AG04449 (cell line): ENCODE measurements around the gene OR7C1.
"Not testable (repeated sequence)": the region's sequence is repeated elsewhere in the genome, so short reads cannot be mapped to it uniquely, and the experiment has no call there.

ENCODE experiments used
- CTCF ChIA-PET: fragments of 350-600 bp; formaldehyde crosslinking; extraction: SDS; loops from one replicate; lab custom pipeline; 2021; ENCODE audit warnings: antibody characterized with exemption; lab: Yijun Ruan, JAX
- POLR2A ChIA-PET: fragments of 400-600, 350-600 bp; formaldehyde crosslinking; extraction: SDS; loops from one replicate; lab custom pipeline; 2020; ENCODE audit warnings: antibody characterized with exemption, inconsistent platforms; lab: Yijun Ruan, JAX
- DNase-seq: peaks from one replicate; pipeline ENCODE4 v3.0.0-alpha.2; 2010; ENCODE audit warnings: low read depth, low spot score
- H3K4me3 ChIP-seq: 2 replicates; pipeline ENCODE4 v1.5.1; 2011; ENCODE audit warnings: low read depth, mild to moderate bottlenecking, control low read depth, low read length
- TF ChIP-seq, protein P1 (sequence below): IDR thresholded peaks from one replicate; pipeline ENCODE4 v1.5.1; 2011; ENCODE audit warnings: mild to moderate bottlenecking, moderate library complexity, low read length, control low read depth, inconsistent platforms; ENCODE audit not compliant: insufficient read depth; ENCODE audit errors: missing control alignments

The OR7C1 gene

DNA sequence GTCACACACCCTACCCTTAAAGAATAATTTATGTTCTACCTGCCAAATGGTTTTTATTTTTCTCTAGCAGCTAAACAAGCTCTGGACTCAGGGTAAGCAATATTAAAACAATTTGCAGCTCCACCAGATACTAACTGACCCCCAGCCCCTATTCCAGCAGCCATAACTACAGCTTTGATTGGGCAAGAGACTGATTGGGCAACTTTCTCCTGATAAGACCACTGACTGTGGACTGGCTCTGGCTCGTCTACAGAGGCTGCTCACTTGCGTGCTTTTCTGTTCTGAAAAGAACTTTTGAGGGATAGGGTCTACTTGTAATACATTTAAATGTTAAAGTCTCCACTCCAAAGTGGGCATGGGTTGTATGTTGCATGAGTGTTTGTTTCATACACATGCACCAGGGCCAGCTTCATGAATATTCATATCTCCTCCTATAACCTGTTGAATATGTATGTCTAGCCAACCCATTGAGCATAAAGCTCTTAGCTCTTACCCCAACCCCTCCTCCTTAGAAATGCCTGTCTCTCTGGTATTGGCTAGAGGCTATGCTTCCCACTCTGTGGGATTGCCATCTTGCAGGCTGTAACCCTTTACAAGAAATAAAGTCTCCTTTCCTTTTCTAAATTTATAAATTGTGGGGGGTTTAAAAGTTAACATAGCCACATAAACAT is 19.9 kb downstream of the OR7C1 start:
- CTCF ChIA-PET: no interaction called here
- H3K4me3 ChIP-seq: no peak overlapping the region
- no peak for DNase-seq
- TF ChIP-seq, protein P1, sequence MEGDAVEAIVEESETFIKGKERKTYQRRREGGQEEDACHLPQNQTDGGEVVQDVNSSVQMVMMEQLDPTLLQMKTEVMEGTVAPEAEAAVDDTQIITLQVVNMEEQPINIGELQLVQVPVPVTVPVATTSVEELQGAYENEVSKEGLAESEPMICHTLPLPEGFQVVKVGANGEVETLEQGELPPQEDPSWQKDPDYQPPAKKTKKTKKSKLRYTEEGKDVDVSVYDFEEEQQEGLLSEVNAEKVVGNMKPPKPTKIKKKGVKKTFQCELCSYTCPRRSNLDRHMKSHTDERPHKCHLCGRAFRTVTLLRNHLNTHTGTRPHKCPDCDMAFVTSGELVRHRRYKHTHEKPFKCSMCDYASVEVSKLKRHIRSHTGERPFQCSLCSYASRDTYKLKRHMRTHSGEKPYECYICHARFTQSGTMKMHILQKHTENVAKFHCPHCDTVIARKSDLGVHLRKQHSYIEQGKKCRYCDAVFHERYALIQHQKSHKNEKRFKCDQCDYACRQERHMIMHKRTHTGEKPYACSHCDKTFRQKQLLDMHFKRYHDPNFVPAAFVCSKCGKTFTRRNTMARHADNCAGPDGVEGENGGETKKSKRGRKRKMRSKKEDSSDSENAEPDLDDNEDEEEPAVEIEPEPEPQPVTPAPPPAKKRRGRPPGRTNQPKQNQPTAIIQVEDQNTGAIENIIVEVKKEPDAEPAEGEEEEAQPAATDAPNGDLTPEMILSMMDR: no peak
- POLR2A ChIA-PET: no interaction called here

DNA sequence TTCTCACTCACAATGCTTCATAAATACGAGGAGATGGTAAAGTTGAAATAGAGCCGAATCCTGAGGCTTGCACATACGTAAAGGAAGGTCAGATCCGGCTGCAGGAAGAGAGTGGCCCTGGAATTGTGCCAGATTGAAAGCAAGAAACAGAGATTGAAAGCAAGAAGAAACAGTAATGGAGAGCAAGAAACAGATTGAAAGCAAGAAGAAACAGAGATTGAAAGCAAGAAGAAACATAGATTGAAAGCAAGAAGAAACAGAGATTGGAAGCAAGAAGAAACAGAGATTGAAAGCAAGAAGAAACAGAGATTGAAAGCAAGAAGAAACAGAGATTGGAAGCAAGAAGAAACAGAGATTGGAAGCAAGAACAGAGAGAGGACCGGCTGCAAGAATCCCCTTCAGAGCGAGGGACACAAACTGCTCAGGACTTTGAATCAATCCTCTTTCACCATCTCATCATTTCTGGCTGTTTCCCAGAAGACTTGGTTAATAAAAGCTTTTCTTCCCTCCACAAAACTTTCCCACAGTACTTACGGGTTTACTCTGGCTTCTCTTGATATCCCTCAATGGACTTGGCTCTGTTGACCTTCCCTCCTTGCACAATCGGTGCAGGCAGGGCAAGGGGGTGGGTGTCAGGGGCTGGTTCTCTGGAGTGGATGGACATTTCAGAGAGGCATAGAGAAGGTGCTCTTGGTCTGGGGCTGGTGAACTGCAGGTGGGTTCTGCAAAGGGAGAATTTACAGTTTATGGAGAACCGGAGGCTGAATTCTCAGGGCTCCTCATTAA is 25.5 kb downstream of the OR7C1 start:
- no peak for DNase-seq
- POLR2A ChIA-PET: no interaction called here
- CTCF ChIA-PET: no interaction called here
- TF ChIP-seq, protein P1: no peak
- no peak overlapping the region for H3K4me3 ChIP-seq

DNA sequence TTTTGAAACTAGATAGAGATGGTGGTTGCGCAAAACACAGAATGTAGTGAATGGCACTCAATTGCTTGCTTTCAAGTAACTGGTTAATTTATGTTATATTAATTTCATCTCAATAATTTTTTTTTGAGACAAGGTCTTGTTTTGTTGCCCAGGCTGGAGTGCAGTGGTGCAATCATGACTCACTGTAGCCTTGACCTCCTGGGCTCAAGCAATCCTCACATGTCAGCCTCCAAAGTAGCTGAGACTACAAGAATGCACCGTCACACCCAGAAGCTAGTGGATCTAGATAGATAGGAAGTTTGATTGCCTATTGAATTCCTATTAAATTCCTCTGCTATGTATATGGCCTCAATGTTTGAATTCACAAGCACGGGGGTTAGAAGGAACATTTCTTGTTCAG is 30.2 kb downstream of the OR7C1 start:
- no peak for DNase-seq
- ChIA-PET POLR2A (no interaction called here), CTCF (no interaction called here)
- TF ChIP-seq, protein P1: no peak
- H3K4me3 ChIP-seq: no peak overlapping the region

DNA sequence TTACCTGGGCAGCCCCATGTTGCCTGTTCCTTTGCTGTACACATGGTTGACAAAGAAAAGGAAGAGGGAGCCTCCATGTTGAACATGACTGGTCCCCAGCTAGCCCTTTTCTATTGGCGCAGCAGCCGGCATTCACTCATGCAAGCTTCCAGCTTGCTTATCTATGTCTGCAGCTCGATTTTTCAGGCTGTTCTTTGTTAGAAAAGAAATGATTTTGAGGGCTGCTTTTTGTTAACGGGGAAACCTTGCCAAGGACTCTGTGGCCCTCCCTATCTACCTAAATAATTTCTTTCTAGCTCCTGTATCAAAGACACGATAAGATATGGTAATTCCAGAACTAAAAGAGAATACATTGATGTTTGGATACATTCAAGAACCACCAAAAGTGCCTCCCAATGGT is 36.2 kb downstream of the OR7C1 start:
- TF ChIP-seq, protein P1: no peak
- ChIA-PET POLR2A (no interaction called here), CTCF (no interaction called here)
- DNase-seq: no peak
- H3K4me3 ChIP-seq: no peak overlapping the region

DNA sequence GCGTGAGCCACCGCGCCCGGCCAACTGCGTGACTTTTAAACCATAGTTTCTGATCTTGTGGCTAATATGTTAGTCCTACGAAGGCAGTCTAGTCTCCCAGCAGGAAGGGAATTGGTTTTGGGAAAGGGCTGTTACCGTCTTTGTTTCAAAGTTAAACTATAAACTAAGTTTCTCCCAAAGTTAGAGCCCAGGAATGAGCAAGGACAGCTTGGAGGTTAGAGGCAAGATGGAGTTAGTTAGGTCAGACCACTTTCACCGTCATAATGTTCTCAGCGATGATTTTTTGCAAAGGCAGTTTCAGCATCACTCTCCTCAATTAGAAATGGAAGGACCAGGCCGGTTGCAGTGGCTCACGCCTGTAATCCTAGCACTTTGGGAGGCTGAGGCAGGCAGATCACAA is 39.0 kb downstream of the OR7C1 start:
- TF ChIP-seq, protein P1: no peak
- H3K4me3 ChIP-seq: no peak overlapping the region
- POLR2A ChIA-PET: no interaction called here
- CTCF ChIA-PET: no interaction called here
- DNase-seq: no peak

DNA sequence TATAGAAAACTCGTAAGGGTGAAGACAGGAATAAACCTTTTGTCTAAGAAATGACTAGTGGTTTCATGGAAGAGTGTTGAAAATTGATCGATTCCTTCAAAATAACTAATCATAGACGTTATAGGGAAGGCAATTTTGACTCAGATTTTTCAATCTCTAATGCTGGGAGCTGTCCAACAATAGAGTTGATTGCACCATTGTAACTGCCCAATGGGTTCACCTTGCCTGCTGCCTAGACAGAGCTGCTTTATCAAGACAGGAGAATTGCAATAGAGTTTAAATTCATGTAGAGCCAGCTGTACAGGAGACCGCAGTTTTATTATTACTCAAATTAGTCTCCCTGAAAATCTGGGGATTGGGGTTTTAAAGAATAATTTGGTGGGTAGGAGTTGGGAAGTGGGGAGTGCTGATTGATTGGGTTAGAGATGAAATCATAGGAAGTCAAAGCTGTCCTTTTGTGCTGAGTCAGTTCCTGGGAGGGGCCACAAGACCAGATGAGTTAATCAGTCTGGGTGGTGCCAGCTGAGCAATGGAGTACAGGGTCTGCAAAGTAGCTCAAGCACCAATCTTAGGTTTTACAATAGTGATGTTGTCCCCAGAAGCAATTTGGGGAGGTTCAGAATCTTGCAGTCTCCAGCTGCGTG is 39.8 kb downstream of the OR7C1 start:
- ChIA-PET CTCF (no interaction called here), POLR2A (no interaction called here)
- TF ChIP-seq, protein P1: no peak
- no peak for DNase-seq
- H3K4me3 ChIP-seq: no peak overlapping the region

DNA sequence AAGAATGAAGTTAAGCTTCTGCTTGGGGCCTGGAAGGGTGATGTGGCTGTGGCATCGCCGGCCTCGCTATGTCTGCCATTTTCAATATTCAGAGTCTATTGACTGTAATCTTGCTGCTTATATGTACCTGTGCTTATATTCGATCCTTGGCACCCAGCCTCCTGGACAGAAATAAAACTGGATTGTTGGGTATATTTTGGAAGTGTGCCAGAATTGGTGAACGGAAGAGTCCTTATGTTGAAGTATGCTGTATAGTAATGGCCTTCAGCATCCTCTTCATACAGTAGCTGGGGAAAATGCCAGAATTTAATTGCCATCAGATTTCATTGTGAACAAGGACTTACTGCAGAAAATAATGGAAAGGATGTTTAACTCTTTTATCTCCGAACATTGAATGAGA is 42.7 kb downstream of the OR7C1 start:
- CTCF ChIA-PET, POLR2A ChIA-PET, DNase-seq, H3K4me3 ChIP-seq: not testable (repeated sequence)
